Measurements from ENCODE around the gene KAT5. TPM values are rescaled to one million over a fixed set of nuclear protein-coding genes. Genes with fewer than 3 reads are reported as not detected.
"Not testable (repeated sequence)": the region's sequence is repeated elsewhere in the genome, so short reads cannot be mapped to it uniquely, and the experiment has no call there.

KAT5 gene
- total RNA-seq, result 44.6 TPM
- long read RNA-seq, transcript KAT5-202 (13 exons, 2,059 nt), result major isoform, 8 of 23 reads
- long read RNA-seq, partial matches to known transcripts, result 2 of 23 reads
- long read RNA-seq, other reads (novel, unspliced or antisense), result 3 of 23 reads

GRCh38 chr11:65711785-65712632 lies at the start of gene KAT5:
KAT5 (plus strand) TSS chr11:65712252; CDS start chr11:65712268, 16 bp downstream.
- ATAC-seq (peak; percentile 92), DNase-seq (ENCODE audit: missing footprints) (peak; percentile 99)
- intact Hi-C loops (cut with DNase I), result loop anchor here (2.0 to 5.0 kb wide), 5 partner anchors 50 to 277 kb away; partner anchors contain the start of genes AP5B1, CFL1 and RELA

- ATAC-seq (peak; percentile 92), DNase-seq (ENCODE audit: missing footprints) (peak; percentile 96)
- intact Hi-C loops (cut with DNase I), result loop anchor here (1.0 to 5.0 kb wide), 3 partner anchors 25 to 49 kb away; partner anchors contain the start of genes KAT5, MAP3K11, PCNX3 and SIPA1
Measured at GRCh38 chr11:65662799-65663638, 49.0 kb upstream of the KAT5 start, which contains the start of gene RELA. RELA (minus strand) TSS chr11:65662916; CDS start chr11:65662832, 84 bp downstream.

- ATAC-seq, result peak; percentile 68
- intact Hi-C loops (cut with DNase I), result loop anchor here (1.0 to 5.0 kb wide), 3 partner anchors 25 to 49 kb away; partner anchors contain the start of genes KAT5, MAP3K11, PCNX3 and SIPA1
- DNase-seq (ENCODE audit: missing footprints), result no peak
Measured at GRCh38 chr11:65663639-65664200, 48.3 kb upstream of the KAT5 start.

GRCh38 chr11:65672180-65672860 lies 39.7 kb upstream of the KAT5 start:
- intact Hi-C loops (cut with DNase I), result no loop called here
- DNase-seq (ENCODE audit: missing footprints) (no peak), ATAC-seq (no peak)

GRCh38 chr11:65672982-65673381 lies 39.1 kb upstream of the KAT5 start:
- ATAC-seq (no peak), DNase-seq (ENCODE audit: missing footprints) (no peak)
- intact Hi-C loops (cut with DNase I), result no loop called here

- ATAC-seq, result no peak
- no peak for DNase-seq (ENCODE audit: missing footprints)
- intact Hi-C loops (cut with DNase I), result no loop called here
Measured at GRCh38 chr11:65680192-65680743, 31.8 kb upstream of the KAT5 start.

GRCh38 chr11:65683480-65683879 lies 28.6 kb upstream of the KAT5 start:
- DNase-seq (ENCODE audit: missing footprints); intact Hi-C loops (cut with DNase I); ATAC-seq: not testable (repeated sequence)

- intact Hi-C loops (cut with DNase I), result no loop called here
- ATAC-seq (peak; percentile 60), DNase-seq (ENCODE audit: missing footprints) (no peak)
Measured at GRCh38 chr11:65685981-65686380, 26.1 kb upstream of the KAT5 start.

- intact Hi-C loops (cut with DNase I); ATAC-seq; DNase-seq (ENCODE audit: missing footprints): not testable (repeated sequence)
Measured at GRCh38 chr11:65691847-65692246, 20.2 kb upstream of the KAT5 start.

GRCh38 chr11:65692367-65692766 lies 19.7 kb upstream of the KAT5 start:
- no peak for ATAC-seq
- intact Hi-C loops (cut with DNase I), result no loop called here

GRCh38 chr11:65695459-65696241 lies 16.4 kb upstream of the KAT5 start:
- DNase-seq (ENCODE audit: missing footprints) (no peak), ATAC-seq (peak; percentile 26)
- intact Hi-C loops (cut with DNase I), result no loop called here

More at GRCh38 chr11:65692367-65692766, 19.7 kb upstream of the KAT5 start:
- DNase-seq (ENCODE audit: missing footprints), result no peak

- DNase-seq (ENCODE audit: missing footprints) (no peak), ATAC-seq (no peak)
- intact Hi-C loops (cut with DNase I), result no loop called here
Measured at GRCh38 chr11:65696802-65697552, 15.1 kb upstream of the KAT5 start.

GRCh38 chr11:65698205-65698604 lies 13.8 kb upstream of the KAT5 start:
- DNase-seq (ENCODE audit: missing footprints) (no peak), ATAC-seq (no peak)
- intact Hi-C loops (cut with DNase I), result no loop called here

GRCh38 chr11:65699306-65699705 lies 12.7 kb upstream of the KAT5 start:
- no peak for ATAC-seq
- no peak for DNase-seq (ENCODE audit: missing footprints)
- intact Hi-C loops (cut with DNase I), result no loop called here

GRCh38 chr11:65700399-65700798 lies 11.7 kb upstream of the KAT5 start:
- intact Hi-C loops (cut with DNase I), result no loop called here
- ATAC-seq (no peak), DNase-seq (ENCODE audit: missing footprints) (no peak)

GRCh38 chr11:65701686-65702085 lies 10.4 kb upstream of the KAT5 start:
- DNase-seq (ENCODE audit: missing footprints) (no peak), ATAC-seq (no peak)
- intact Hi-C loops (cut with DNase I), result no loop called here
